ENCODE measurements around the gene SENP3. TPM values are rescaled to one million over a fixed set of nuclear protein-coding genes. Genes with fewer than 3 reads are reported as not detected.

Gene SENP3
- total and polyA plus RNA-seq, 2 of the 13 experiments (the other 11 are each of a cell fraction or from before 2014, with no cell fraction given), result 55.8 to 75.4 TPM

- peak; percentile 79; the same call in 1 of the 2 replicates for TF ChIP-seq BCL3 (CRISPR knock-in tag; IDR thresholded peaks at IDR 0.05)
- TF ChIP-seq ZNF646 (CRISPR knock-in tag; IDR thresholded peaks at IDR 0.05), result no peak
- 0 out of 4 replicates have a peak, but pooled peaks of 1 of the 2 experiments have one; percentile 18 for TF ChIP-seq EP300 (IDR thresholded peaks at IDR 0.05; ENCODE audit: low read depth in 2 of 2, low read length in 2 of 2)
- peak; percentile 8; the same call in 1 of the 2 replicates for TF ChIP-seq EP300 (CRISPR knock-in tag; IDR thresholded peaks at IDR 0.05; ENCODE audit: borderline replicate concordance)
- TF ChIP-seq ZNF513 (CRISPR knock-in tag; conservative IDR thresholded peaks at IDR 0.05), result 0 out of 2 replicates have a peak, but pooled peaks have one; percentile 26
- no peak for TF ChIP-seq ZFYVE20 (CRISPR knock-in tag; IDR thresholded peaks at IDR 0.05; ENCODE audit: borderline replicate concordance, low read depth)
- TF ChIP-seq KMT2B (CRISPR knock-in tag; IDR thresholded peaks at IDR 0.05), result peak; percentile 83; the same call in 1 of the 2 replicates
- TF ChIP-seq IKZF5 (CRISPR knock-in tag; IDR thresholded peaks at IDR 0.05), result peak; percentile 82; the same call in 1 of the 2 replicates
- peak; percentile 31 for TF ChIP-seq ZNF18 (CRISPR knock-in tag; IDR thresholded peaks at IDR 0.05; ENCODE audit: insufficient replicate concordance)
- no peak for TF ChIP-seq TSC22D2 (CRISPR knock-in tag; IDR thresholded peaks at IDR 0.05; ENCODE audit: borderline replicate concordance)
- no peak for TF ChIP-seq ZNF790 (CRISPR knock-in tag; IDR thresholded peaks at IDR 0.05; ENCODE audit: borderline replicate concordance)
- no peak for TF ChIP-seq MAFG (CRISPR knock-in tag; IDR thresholded peaks at IDR 0.05)
- no peak; the same call in 1 of the 2 replicates for TF ChIP-seq ZNF546 (CRISPR knock-in tag; conservative IDR thresholded peaks at IDR 0.05)
- TF ChIP-seq ZNF556 (CRISPR knock-in tag; IDR thresholded peaks at IDR 0.05; ENCODE audit: borderline replicate concordance), result no peak; the same call in 1 of the 2 replicates
- TF ChIP-seq NCOA5 (CRISPR knock-in tag; IDR thresholded peaks at IDR 0.05), result no peak
These were observed 21.8 kb downstream of the SENP3 start, which contains the start of gene MPDU1 (continued) for GRCh38 chr17:7583253-7584109.
